T follicular helper cell (primary cell): ENCODE data around the gene LHB.
"Not testable (repeated sequence)": the region's sequence is repeated elsewhere in the genome, so short reads cannot be mapped to it uniquely, and the experiment has no call there.

Source experiments
- DNase-seq: peaks from one replicate; pipeline ENCODE4 v3.0.0-alpha.2; 2020; ENCODE audit warnings: low read depth

Gene LHB

GRCh38 chr19:49038111-49038510 is 21.2 kb upstream of the LHB start:
- not testable (repeated sequence) for DNase-seq

GRCh38 chr19:49036815-49037214 is 19.9 kb upstream of the LHB start, which contains the start of gene CGB1:
TSS of gene CGB1 (minus strand) at chr19:49036895. CDS start at chr19:49036711, 184 bp downstream.
- DNase-seq, result not testable (repeated sequence)

GRCh38 chr19:49031642-49032301 is 14.9 kb upstream of the LHB start, which contains the start of gene CGB2:
TSS of gene CGB2 (plus strand) at chr19:49031890. CDS start at chr19:49032096, 206 bp downstream.
- DNase-seq, result peak; percentile 30

- not testable (repeated sequence) for DNase-seq
Observed at GRCh38 chr19:49030323-49030722, 13.4 kb upstream of the LHB start.

- not testable (repeated sequence) for DNase-seq
Observed at GRCh38 chr19:49029749-49030148, 12.9 kb upstream of the LHB start.

GRCh38 chr19:49028686-49029085 is 11.8 kb upstream of the LHB start:
- not testable (repeated sequence) for DNase-seq

- DNase-seq, result not testable (repeated sequence)
Observed at GRCh38 chr19:49025599-49025998, 8.7 kb upstream of the LHB start.

- DNase-seq, result not testable (repeated sequence)
Observed at GRCh38 chr19:49025088-49025487, 8.2 kb upstream of the LHB start.

- not testable (repeated sequence) for DNase-seq
Observed at GRCh38 chr19:49024233-49024632, 7.3 kb upstream of the LHB start, which contains the start of gene CGB3. TSS of gene CGB3 (minus strand) at chr19:49024333. CDS start at chr19:49023971, 362 bp downstream.

GRCh38 chr19:49022116-49022515 is 5.2 kb upstream of the LHB start:
- no peak for DNase-seq

GRCh38 chr19:49020931-49021895 is 4.3 kb upstream of the LHB start:
- DNase-seq, result no peak

- DNase-seq, result no peak
Observed at GRCh38 chr19:49020342-49020741, 3.5 kb upstream of the LHB start.

- DNase-seq, result peak; percentile 50
Observed at GRCh38 chr19:49019242-49019932, 2.5 kb upstream of the LHB start.

- DNase-seq, result not testable (repeated sequence)
Observed at GRCh38 chr19:49018388-49019241, 1.7 kb upstream of the LHB start.

GRCh38 chr19:49017666-49018351 is 918 bp upstream of the LHB start:
- peak; percentile 49 for DNase-seq

GRCh38 chr19:49016067-49016839 is 638 bp downstream of the LHB start:
- DNase-seq, result no peak

- no peak for DNase-seq
Observed at GRCh38 chr19:49014870-49015255, 2.0 kb downstream of the LHB start.

- DNase-seq, result no peak
Observed at GRCh38 chr19:49014123-49014869, 2.6 kb downstream of the LHB start.

- no peak for DNase-seq
Observed at GRCh38 chr19:49011194-49011593, 5.7 kb downstream of the LHB start.
